ENCODE results near the gene UNC5A.

Gene UNC5A

GRCh38 chr5:176894298-176894697, 83.9 kb downstream of the UNC5A start:
- no peak for TF ChIP-seq FOXP2 (optimal IDR thresholded peaks at IDR 0.05; ENCODE audit: borderline replicate concordance, extremely low read depth, extremely low read length, insufficient read depth)
- TF ChIP-seq TAF1 (IDR thresholded peaks at IDR 0.05; ENCODE audit: borderline replicate concordance, insufficient read depth, low read length): no peak
- TF ChIP-seq SIN3A (IDR thresholded peaks at IDR 0.05; ENCODE audit: borderline replicate concordance, insufficient read depth, low read length): no peak
- TF ChIP-seq POLR2AphosphoS5 (IDR thresholded peaks at IDR 0.05; ENCODE audit: low read depth, low read length): no peak

- no peak for TF ChIP-seq SIN3A (IDR thresholded peaks at IDR 0.05; ENCODE audit: borderline replicate concordance, insufficient read depth, low read length)
- no peak for TF ChIP-seq POLR2AphosphoS5 (IDR thresholded peaks at IDR 0.05; ENCODE audit: low read depth, low read length)
- no peak for TF ChIP-seq REST (IDR thresholded peaks at IDR 0.05; ENCODE audit: insufficient read depth in 1 of 2, low read depth in 2 of 2, low read length in 2 of 2)
- TF ChIP-seq TAF1 (IDR thresholded peaks at IDR 0.05; ENCODE audit: borderline replicate concordance, insufficient read depth, low read length): no peak
- no peak for TF ChIP-seq FOXP2 (optimal IDR thresholded peaks at IDR 0.05; ENCODE audit: borderline replicate concordance, extremely low read depth, extremely low read length, insufficient read depth)
These were observed 85.5 kb downstream of the UNC5A start for GRCh38 chr5:176895831-176896230.

- TF ChIP-seq POLR2AphosphoS5 (IDR thresholded peaks at IDR 0.05; ENCODE audit: low read depth, low read length): no peak
- TF ChIP-seq FOXP2 (optimal IDR thresholded peaks at IDR 0.05; ENCODE audit: borderline replicate concordance, extremely low read depth, extremely low read length, insufficient read depth): no peak
- TF ChIP-seq TAF1 (IDR thresholded peaks at IDR 0.05; ENCODE audit: borderline replicate concordance, insufficient read depth, low read length): no peak
- TF ChIP-seq REST (IDR thresholded peaks at IDR 0.05; ENCODE audit: insufficient read depth in 1 of 2, low read depth in 2 of 2, low read length in 2 of 2): no peak
- no peak for TF ChIP-seq SIN3A (IDR thresholded peaks at IDR 0.05; ENCODE audit: borderline replicate concordance, insufficient read depth, low read length)
These were observed 86.9 kb downstream of the UNC5A start for GRCh38 chr5:176897263-176897662.

GRCh38 chr5:176899296-176899891, 89.0 kb downstream of the UNC5A start, which contains the start of gene HK3:
HK3 (minus strand) TSS chr5:176899346; CDS start chr5:176896159, 3,187 bp downstream.
- TF ChIP-seq TAF1 (IDR thresholded peaks at IDR 0.05; ENCODE audit: borderline replicate concordance, insufficient read depth, low read length): no peak

- TF ChIP-seq FOXP2 (optimal IDR thresholded peaks at IDR 0.05; ENCODE audit: borderline replicate concordance, extremely low read depth, extremely low read length, insufficient read depth): no peak
- no peak; the same call in 1 of the 2 replicates for TF ChIP-seq POLR2AphosphoS5 (IDR thresholded peaks at IDR 0.05; ENCODE audit: low read depth, low read length)
- TF ChIP-seq SIN3A (IDR thresholded peaks at IDR 0.05; ENCODE audit: borderline replicate concordance, insufficient read depth, low read length): no peak
- TF ChIP-seq TAF1 (IDR thresholded peaks at IDR 0.05; ENCODE audit: borderline replicate concordance, insufficient read depth, low read length): no peak
These were observed 89.8 kb downstream of the UNC5A start for GRCh38 chr5:176899946-176900779.

GRCh38 chr5:176900780-176901204, 90.4 kb downstream of the UNC5A start:
- TF ChIP-seq REST (IDR thresholded peaks at IDR 0.05; ENCODE audit: insufficient read depth in 1 of 2, low read depth in 2 of 2, low read length in 2 of 2) (no peak), FOXP2 (optimal IDR thresholded peaks at IDR 0.05; ENCODE audit: borderline replicate concordance, extremely low read depth, extremely low read length, insufficient read depth) (no peak), SIN3A (IDR thresholded peaks at IDR 0.05; ENCODE audit: borderline replicate concordance, insufficient read depth, low read length) (no peak), POLR2AphosphoS5 (IDR thresholded peaks at IDR 0.05; ENCODE audit: low read depth, low read length) (no peak), TAF1 (IDR thresholded peaks at IDR 0.05; ENCODE audit: borderline replicate concordance, insufficient read depth, low read length) (no peak)

All from PFSK-1 (cell line).